NB4 (cell line): ENCODE results near the gene TSPAN32.

Experiments used
- MYC ChIP-seq: IDR thresholded peaks from 2 replicates; pipeline ENCODE4 v1.6.1; 2011; ENCODE audit warnings: low read depth, low read length
- POLR2A ChIP-seq: IDR thresholded peaks from 2 replicates; pipeline ENCODE4 v1.6.1; 2011; ENCODE audit warnings: mild to moderate bottlenecking; ENCODE audit not compliant: insufficient read length; ENCODE audit errors: extremely low read depth
- TF ChIP-seq, protein P1 (sequence below): IDR thresholded peaks from one replicate; pipeline ENCODE4 v1.5.1; 2012; ENCODE audit warnings: low read depth, low read length
- TF ChIP-seq, protein P2 (sequence below): IDR thresholded peaks from 2 replicates; pipeline ENCODE4 v1.6.1; 2011; ENCODE audit warnings: low read depth, low read length

DNA sequence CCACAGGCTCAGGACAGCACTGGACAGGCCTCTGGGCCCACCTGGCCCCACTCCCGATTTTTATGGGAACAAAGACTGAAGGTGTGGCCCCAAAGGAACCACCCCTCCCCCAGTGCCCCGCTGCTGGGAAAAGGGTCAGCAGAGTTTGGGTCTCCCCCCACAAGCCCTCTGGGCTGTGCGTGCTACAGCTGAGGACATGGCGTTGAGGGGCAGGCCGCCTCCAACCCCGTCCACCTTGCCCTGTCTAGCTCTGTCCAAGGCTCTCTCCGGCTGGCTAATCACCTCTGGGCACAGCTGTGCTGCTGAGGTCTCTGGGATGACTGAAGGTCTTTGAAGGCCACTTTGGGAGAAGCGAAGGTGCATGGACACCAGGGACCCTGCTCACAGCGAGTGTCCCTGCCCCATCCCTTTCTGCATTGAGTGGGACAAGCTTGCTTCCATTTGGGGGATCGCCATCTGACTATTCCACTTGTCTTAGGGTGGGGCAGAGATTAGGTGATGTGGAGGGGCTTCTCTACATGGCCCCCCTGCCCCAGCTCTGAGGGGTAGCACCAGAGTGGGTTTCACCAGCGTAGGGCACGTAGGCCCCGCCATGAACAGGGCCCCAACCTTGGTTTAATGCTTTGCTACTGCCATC lies 38.0 kb upstream of the TSPAN32 start:
- TF ChIP-seq, protein P1, sequence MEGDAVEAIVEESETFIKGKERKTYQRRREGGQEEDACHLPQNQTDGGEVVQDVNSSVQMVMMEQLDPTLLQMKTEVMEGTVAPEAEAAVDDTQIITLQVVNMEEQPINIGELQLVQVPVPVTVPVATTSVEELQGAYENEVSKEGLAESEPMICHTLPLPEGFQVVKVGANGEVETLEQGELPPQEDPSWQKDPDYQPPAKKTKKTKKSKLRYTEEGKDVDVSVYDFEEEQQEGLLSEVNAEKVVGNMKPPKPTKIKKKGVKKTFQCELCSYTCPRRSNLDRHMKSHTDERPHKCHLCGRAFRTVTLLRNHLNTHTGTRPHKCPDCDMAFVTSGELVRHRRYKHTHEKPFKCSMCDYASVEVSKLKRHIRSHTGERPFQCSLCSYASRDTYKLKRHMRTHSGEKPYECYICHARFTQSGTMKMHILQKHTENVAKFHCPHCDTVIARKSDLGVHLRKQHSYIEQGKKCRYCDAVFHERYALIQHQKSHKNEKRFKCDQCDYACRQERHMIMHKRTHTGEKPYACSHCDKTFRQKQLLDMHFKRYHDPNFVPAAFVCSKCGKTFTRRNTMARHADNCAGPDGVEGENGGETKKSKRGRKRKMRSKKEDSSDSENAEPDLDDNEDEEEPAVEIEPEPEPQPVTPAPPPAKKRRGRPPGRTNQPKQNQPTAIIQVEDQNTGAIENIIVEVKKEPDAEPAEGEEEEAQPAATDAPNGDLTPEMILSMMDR, result no peak
- TF ChIP-seq MYC, result no peak
- no peak for TF ChIP-seq POLR2A
- TF ChIP-seq, protein P2, sequence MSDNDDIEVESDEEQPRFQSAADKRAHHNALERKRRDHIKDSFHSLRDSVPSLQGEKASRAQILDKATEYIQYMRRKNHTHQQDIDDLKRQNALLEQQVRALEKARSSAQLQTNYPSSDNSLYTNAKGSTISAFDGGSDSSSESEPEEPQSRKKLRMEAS, result no peak
